Progenitor cell of endocrine pancreas (in vitro differentiated cells): ENCODE data around the gene ALDH3B1. TPM values are rescaled to one million over a fixed set of nuclear protein-coding genes. Genes with fewer than 3 reads are reported as not detected.
"Not testable (repeated sequence)": the region's sequence is repeated elsewhere in the genome, so short reads cannot be mapped to it uniquely, and the experiment has no call there.

ENCODE experiments used
- DNase-seq: peaks from one replicate; pipeline ENCODE4 v3.0.0; 2021; ENCODE audit warnings: low spot score; ENCODE audit not compliant: unreplicated experiment
- H3K27ac Mint-ChIP-seq: 2 replicates; pipeline ENCODE4 v1.8.0; 2021; ENCODE audit warnings: mild to moderate bottlenecking, moderate library complexity, mixed read lengths
- H3K27me3 Mint-ChIP-seq: 2 replicates; pipeline ENCODE4 v1.8.0; 2021; ENCODE audit warnings: mixed read lengths
- H3K36me3 Mint-ChIP-seq: 2 replicates; pipeline ENCODE4 v1.8.0; 2022; ENCODE audit warnings: mixed read lengths; ENCODE audit not compliant: insufficient read depth
- H3K4me1 Mint-ChIP-seq: 2 replicates; pipeline ENCODE4 v1.8.0; 2021; ENCODE audit warnings: low read depth, mixed read lengths
- H3K4me3 Mint-ChIP-seq: 2 replicates; pipeline ENCODE4 v1.8.0; 2021; ENCODE audit warnings: low read depth, mild to moderate bottlenecking, moderate library complexity, mixed read lengths
- H3K9me3 Mint-ChIP-seq: 2 replicates; pipeline ENCODE4 v1.8.0; 2021; ENCODE audit warnings: low read depth, mixed read lengths
- total RNA-seq: library from RNA; stranded (reverse); gene quantifications from 2 replicates; pipeline ENCODE4 v1.2.1, GENCODE V29; 2021
- TF ChIP-seq, protein P1 (sequence below): fragments of 200-600 bp; sonication (generic); IDR thresholded peaks from one replicate; pipeline ENCODE4 v1.5.0; 2021; ENCODE audit warnings: antibody characterized with exemption, mild to moderate bottlenecking; ENCODE audit not compliant: unreplicated experiment

Gene ALDH3B1
- total RNA-seq, 1 donor from 2014 or later: not detected

DNA sequence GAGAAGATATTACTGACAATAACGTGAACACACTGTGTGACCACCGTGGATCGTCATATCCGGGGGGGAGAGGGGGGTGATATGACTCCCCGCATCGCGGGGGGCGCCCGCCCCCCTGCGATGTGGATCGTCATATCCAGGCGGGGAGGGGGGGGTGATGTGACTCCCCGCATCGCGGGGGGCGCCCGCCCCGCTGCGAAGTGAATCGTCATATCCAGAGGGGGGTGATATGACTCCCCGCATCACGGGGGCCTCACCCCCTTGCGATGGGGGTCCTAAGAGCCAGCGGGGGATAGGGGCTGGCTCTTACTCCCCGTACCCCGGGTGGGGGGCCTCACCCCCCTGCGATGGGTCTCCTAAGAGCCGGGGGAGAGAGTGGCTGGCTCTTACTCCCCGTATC, 26.2 kb upstream of the ALDH3B1 start:
- Mint-ChIP-seq H3K27me3 (peaks cover 29% of the 10 kb centered on the region), H3K4me3 (no peak overlapping the region), H3K27ac (no peak overlapping the region), H3K9me3 (no peaks in the 10 kb centered on the region), H3K4me1 (peaks cover 8% of the 10 kb centered on the region), H3K36me3 (no peaks in the 10 kb centered on the region)
- no peak for DNase-seq
- TF ChIP-seq, protein P1, sequence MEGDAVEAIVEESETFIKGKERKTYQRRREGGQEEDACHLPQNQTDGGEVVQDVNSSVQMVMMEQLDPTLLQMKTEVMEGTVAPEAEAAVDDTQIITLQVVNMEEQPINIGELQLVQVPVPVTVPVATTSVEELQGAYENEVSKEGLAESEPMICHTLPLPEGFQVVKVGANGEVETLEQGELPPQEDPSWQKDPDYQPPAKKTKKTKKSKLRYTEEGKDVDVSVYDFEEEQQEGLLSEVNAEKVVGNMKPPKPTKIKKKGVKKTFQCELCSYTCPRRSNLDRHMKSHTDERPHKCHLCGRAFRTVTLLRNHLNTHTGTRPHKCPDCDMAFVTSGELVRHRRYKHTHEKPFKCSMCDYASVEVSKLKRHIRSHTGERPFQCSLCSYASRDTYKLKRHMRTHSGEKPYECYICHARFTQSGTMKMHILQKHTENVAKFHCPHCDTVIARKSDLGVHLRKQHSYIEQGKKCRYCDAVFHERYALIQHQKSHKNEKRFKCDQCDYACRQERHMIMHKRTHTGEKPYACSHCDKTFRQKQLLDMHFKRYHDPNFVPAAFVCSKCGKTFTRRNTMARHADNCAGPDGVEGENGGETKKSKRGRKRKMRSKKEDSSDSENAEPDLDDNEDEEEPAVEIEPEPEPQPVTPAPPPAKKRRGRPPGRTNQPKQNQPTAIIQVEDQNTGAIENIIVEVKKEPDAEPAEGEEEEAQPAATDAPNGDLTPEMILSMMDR: no peak

DNA sequence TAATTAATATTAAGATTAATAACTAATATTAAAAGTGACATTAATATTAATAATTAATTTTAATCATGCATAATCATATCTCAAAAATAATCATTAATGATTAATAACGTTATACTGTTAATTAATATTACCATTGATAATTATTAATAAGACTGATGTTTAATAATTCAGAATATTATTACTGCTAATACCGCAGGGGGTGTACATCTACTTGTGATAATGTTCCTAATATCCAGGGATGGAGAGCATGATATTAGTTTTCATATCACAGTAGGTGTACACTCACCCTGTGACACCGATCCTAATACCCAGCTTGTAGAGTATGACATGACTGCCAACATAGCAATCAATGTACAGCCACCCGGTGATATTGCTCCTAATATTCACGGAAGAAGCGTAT, 24.8 kb upstream of the ALDH3B1 start:
- not testable (repeated sequence) for H3K36me3 Mint-ChIP-seq, H3K9me3 Mint-ChIP-seq, H3K4me3 Mint-ChIP-seq, H3K4me1 Mint-ChIP-seq, DNase-seq, H3K27ac Mint-ChIP-seq
- peaks cover 41% of the 10 kb centered on the region for H3K27me3 Mint-ChIP-seq

DNA sequence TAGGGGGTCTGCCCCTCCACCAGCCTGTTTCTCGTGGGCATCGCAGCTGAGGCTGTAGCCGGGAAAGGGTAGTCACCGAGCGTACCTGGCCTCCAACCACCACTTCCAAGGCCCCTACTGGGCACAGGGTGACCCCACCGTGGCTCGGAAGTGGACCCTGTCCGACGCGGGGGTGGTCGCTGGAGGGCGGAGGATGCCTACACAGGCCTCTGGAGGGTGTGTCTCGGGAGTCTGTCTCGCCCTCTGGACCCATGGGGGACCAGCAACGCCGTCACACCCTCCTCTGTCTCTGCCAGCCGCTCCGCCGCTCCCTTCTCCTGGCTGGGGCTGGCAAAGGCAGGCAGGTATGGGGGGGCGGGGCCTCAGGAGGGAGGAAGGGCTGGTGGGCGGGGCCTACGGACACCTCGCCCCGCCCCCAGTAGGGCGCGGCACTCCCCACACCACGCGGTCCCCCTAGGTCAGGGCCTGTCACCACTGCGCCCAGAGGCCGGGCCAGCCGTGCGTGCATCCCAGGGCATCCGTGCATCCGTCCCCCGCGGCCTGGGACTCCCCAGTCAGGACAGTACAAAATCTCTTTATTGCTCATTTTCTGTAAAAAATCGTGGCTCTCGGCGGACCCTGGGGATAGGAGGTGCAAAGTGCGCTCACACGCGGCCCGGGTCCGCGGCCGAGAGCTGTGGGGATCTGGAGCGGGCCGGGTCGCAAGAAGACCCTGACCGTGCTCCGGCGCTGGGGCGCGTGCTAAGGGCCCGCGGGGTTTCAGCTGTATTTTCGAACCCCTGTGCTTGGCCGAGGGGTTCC, 19.4 kb upstream of the ALDH3B1 start:
- H3K9me3 Mint-ChIP-seq, H3K36me3 Mint-ChIP-seq, DNase-seq, H3K4me1 Mint-ChIP-seq, H3K4me3 Mint-ChIP-seq: not testable (repeated sequence)
- Mint-ChIP-seq H3K27ac (peak overlapping the region; percentile 84), H3K27me3 (peaks cover 43% of the 10 kb centered on the region)

DNA sequence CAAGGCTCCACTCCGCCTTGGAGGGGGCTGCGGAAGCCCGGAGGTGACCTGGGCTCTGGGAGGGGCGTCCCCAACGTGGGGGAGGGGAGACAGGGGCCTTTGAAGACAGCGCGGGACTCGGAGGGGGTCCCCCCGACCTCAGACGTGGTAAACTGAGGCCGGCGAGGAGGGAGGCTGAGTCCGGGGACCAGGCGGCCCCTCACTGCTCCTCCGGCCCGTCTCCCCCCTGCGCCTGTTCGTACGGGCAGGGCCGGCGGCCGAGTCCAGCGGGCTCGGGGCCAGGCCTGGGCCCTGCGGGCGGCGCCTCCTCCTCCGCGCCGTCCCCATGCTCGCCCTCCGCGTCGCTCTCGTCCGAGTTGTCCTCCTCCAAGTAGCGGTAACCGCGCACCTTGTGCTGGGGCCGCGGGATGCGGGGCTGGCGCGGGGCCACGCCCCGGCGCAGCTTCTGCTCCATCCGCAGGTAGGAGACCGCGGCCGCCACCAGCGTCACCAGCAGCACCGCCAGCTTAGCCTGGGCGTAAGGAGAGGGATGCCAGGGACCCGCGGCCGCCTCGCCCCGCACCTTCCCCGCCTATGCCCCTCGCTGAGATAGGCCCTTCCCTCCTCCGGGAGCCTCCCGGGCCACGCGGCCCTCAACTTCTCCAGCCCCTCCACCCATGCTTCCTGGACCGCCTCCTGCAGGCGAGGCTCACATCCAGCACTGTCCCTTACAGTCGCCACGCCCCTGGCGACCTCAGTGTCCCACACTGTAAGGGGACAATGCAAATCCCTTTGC, 18.6 kb upstream of the ALDH3B1 start:
- not testable (repeated sequence) for H3K9me3 Mint-ChIP-seq, DNase-seq, H3K4me1 Mint-ChIP-seq, H3K27ac Mint-ChIP-seq, H3K36me3 Mint-ChIP-seq
- H3K4me3 Mint-ChIP-seq: peak overlapping the region; percentile 49
- H3K27me3 Mint-ChIP-seq: peaks cover 40% of the 10 kb centered on the region

DNA sequence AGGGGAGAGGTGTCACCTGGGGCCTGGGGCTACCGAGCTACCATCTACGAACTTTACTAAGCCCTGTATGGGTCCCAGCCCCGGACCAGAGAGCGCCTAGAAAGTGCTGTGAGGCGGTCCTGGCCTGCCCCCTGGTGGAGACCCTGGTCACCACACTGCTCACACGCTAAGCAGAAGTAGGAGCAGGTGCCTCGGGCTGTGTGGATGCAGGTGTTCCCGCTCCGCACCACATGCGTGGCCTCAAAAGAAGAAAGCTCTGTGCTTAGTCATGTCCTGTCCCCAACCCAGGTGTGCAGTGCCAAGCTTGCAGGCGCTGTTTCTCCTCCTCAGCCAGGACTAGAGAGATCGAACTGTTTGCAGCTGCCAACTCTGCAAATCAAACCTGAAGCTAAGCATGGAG, 16.3 kb upstream of the ALDH3B1 start:
- peaks cover 48% of the 10 kb centered on the region for H3K27me3 Mint-ChIP-seq
- TF ChIP-seq, protein P1: peak; percentile 70
- not testable (repeated sequence) for H3K36me3 Mint-ChIP-seq, H3K27ac Mint-ChIP-seq, H3K4me1 Mint-ChIP-seq, DNase-seq, H3K4me3 Mint-ChIP-seq, H3K9me3 Mint-ChIP-seq

DNA sequence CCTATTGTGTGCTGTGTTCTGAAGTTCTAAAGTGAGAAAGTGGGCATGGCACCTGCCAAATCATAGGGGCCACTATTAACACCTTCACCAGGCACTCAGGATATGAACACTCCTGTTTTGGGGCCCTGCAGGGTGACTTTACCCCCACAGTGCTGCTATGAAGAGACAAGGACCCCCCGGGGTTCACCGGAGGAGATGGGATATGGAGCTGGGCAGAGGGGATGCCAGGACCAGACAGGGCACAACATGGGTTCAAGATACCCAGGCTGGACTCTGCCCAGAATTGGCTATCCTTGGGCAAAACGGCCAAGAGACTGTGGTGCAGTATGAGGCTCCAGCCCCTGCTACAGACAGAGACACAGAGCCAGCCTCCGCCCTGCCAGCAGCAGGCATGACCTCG, 15.7 kb upstream of the ALDH3B1 start:
- H3K27me3 Mint-ChIP-seq: peaks cover 42% of the 10 kb centered on the region
- H3K27ac Mint-ChIP-seq, H3K4me1 Mint-ChIP-seq, H3K9me3 Mint-ChIP-seq, H3K36me3 Mint-ChIP-seq, DNase-seq, H3K4me3 Mint-ChIP-seq: not testable (repeated sequence)

DNA sequence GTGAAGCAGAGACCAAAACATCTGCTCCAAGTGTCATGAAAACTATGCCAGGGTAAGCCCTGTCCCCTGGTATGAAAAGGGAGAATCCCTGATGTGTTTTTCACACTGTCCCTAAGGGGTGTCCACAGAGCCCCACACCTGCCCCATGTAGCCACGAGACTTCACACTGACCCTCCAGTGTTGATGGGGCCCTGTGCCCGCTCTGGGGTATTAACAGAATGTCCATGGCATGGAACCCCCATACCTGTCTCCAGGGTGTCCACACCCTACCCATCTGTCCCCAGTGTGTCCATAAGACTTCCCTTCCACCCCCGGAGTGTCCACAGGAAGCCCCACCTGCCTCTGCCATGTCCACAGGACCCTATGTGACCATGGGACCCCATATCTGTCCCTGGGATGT, 15.0 kb upstream of the ALDH3B1 start:
- not testable (repeated sequence) for H3K36me3 Mint-ChIP-seq, H3K4me3 Mint-ChIP-seq, H3K9me3 Mint-ChIP-seq, DNase-seq, H3K27ac Mint-ChIP-seq, H3K4me1 Mint-ChIP-seq
- H3K27me3 Mint-ChIP-seq: peaks cover 35% of the 10 kb centered on the region

DNA sequence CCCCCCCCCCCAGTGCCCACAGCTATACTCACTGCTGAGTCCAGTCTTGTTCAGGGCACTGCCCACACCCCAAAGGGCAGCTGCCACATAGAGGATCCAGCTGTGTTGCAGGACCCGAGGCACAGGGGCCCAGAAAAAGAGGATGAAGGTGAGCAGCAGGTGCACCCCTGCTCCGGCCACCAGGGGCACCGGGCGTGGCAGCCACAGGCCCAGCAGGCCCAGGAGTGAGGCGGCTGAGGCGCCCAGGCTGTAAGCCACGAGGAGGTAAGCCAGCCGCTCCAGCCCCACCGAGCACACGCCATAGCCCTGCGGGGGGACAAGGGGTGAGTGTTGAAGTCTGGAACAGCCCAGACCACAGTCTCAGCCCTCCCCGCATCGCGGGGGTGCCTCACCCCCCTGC, 14.5 kb upstream of the ALDH3B1 start:
- not testable (repeated sequence) for DNase-seq, H3K4me3 Mint-ChIP-seq, H3K27ac Mint-ChIP-seq, H3K9me3 Mint-ChIP-seq, H3K4me1 Mint-ChIP-seq, H3K36me3 Mint-ChIP-seq
- H3K27me3 Mint-ChIP-seq: peaks cover 35% of the 10 kb centered on the region
